Sigmoid colon (tissue), 7 donors: ENCODE results near the gene ACAA1. TPM values are rescaled to one million over a fixed set of nuclear protein-coding genes. Genes with fewer than 3 reads are reported as not detected.
"Not testable (repeated sequence)": the region's sequence is repeated elsewhere in the genome, so short reads cannot be mapped to it uniquely, and the experiment has no call there.

ENCODE experiments used
- DNase-seq: peaks from one replicate; pipeline ENCODE4 v3.0.0-alpha.2; 2019
- H3K27ac ChIP-seq, 4 donors: fragments of 200-600 bp; sonication (generic); one replicate each; pipeline ENCODE4 v1.5.1; 2016 to 2019; ENCODE audit warnings: mild to moderate bottlenecking in 1 of 4
- H3K27me3 ChIP-seq, 3 donors: fragments of 200-600 bp; sonication (generic); one replicate each; pipeline ENCODE4 v1.5.1; 2019; ENCODE audit warnings: mild to moderate bottlenecking in 1 of 3
- H3K36me3 ChIP-seq, 4 donors: fragments of 200-600 bp; sonication (generic); one replicate each; pipeline ENCODE4 v1.5.1; 2016 to 2019
- H3K4me1 ChIP-seq, 4 donors: fragments of 200-600 bp; sonication (generic); one replicate each; pipeline ENCODE4 v1.5.1; 2017 to 2019
- H3K4me3 ChIP-seq, 4 donors: fragments of 200-600 bp; sonication (generic); one replicate each; pipeline ENCODE4 v1.5.1; 2017 to 2019; ENCODE audit warnings: mild to moderate bottlenecking in 2 of 4, moderate library complexity in 1 of 4
- H3K9me3 ChIP-seq, 4 donors: fragments of 200-600 bp in 3 of 4; sonication (generic) in 3 of 4; one replicate each; pipeline versions ENCODE4 v1.5.1 to v1.6.1; 2013 to 2019
- POLR2AphosphoS5 ChIP-seq, 4 donors: sonication (generic); formaldehyde crosslinking; IDR thresholded peaks; one replicate each; pipeline ENCODE4 v1.6.1; 2017; ENCODE audit warnings: antibody characterized with exemption in 4 of 4
- WGBS, 2 donors: extraction: QIAGEN DNeasy Blood & Tissue Kit; methylation state at CpG; one replicate each; pipeline ENCODE4 v1.1.7; 2013; 5-methylcytosine and 5-hydroxymethylcytosine counted together
- intact Hi-C: fragments of 100-400 bp; cut with DNase I; formaldehyde crosslinking; loops from one replicate; pipeline ENCODE4 v1.15.1; 2023
- polyA plus RNA-seq, 3 donors: library from polyadenylated mRNA; stranded (reverse); fragments of 200-250 nt; gene quantifications; one replicate each; pipeline ENCODE4 v1.2.3, GENCODE V29; 2013
- small RNA-seq, 3 donors: library from RNA; depleted of rRNA; stranded (forward); fragments of <200 nt; gene quantifications; one replicate each; pipeline ENCODE3, GENCODE V24; 2016
- total RNA-seq, 4 donors: library from RNA; depleted of rRNA; stranded (reverse); fragments of >200 nt; gene quantifications; one replicate each; pipeline ENCODE4 v1.1.0, GENCODE V29; 2016
- donor health status: healthy with polysubstance abuse.
- donor health status: Bipolar disorder and iron deficiency.
- donor health status: healthy.

ACAA1 gene
- total and polyA plus RNA-seq, 7 donors, result 42.6 to 258 (median 53.2) TPM

- H3K27ac ChIP-seq, result no peak overlapping the region
- DNase-seq, result no peak
- H3K27me3 ChIP-seq, result no peaks in the 10 kb centered on the region
- no peaks in the 10 kb centered on the region for H3K4me1 ChIP-seq
- no peaks in the 10 kb centered on the region for H3K36me3 ChIP-seq
- H3K4me3 ChIP-seq, result no peak overlapping the region
- TF ChIP-seq POLR2AphosphoS5 (IDR thresholded peaks at IDR 0.05), result no peak
- intact Hi-C loops, result no loop called here
- H3K9me3 ChIP-seq, result no peaks in the 10 kb centered on the region
- 94 to 96% methylated on average over 13 of the region's 13 CpGs for WGBS, 2 donors
Measured at GRCh38 chr3:38083871-38084333, 53.0 kb downstream of the ACAA1 start.

GRCh38 chr3:38083254-38083653, 53.7 kb downstream of the ACAA1 start:
- H3K9me3 ChIP-seq, DNase-seq, H3K27me3 ChIP-seq, intact Hi-C loops, H3K36me3 ChIP-seq, H3K27ac ChIP-seq, H3K4me1 ChIP-seq, H3K4me3 ChIP-seq: not testable (repeated sequence)
- 100% methylated on average over 1 of the region's 1 CpG for WGBS, 2 donors

GRCh38 chr3:38082296-38082695, 54.6 kb downstream of the ACAA1 start:
- H3K27ac ChIP-seq, DNase-seq, H3K4me1 ChIP-seq, H3K9me3 ChIP-seq, H3K4me3 ChIP-seq, H3K27me3 ChIP-seq, H3K36me3 ChIP-seq, intact Hi-C loops: not testable (repeated sequence)
- WGBS, 2 donors, result 94 to 95% methylated on average over 13 of the region's 16 CpGs

- H3K4me3 ChIP-seq, H3K27me3 ChIP-seq, H3K4me1 ChIP-seq, DNase-seq, H3K27ac ChIP-seq, intact Hi-C loops, H3K36me3 ChIP-seq, H3K9me3 ChIP-seq: not testable (repeated sequence)
- WGBS, 2 donors, result 64 to 86% methylated on average over 2 of the region's 3 CpGs
Measured at GRCh38 chr3:38077073-38077472, 59.9 kb downstream of the ACAA1 start.

Small RNA genes lying within 50 kb of the gene (small RNA-seq; reads per million reads assigned to genes)
- 0 reads per million in 3 donors for gene RF00019

Other genes starting within 250 kb of the ACAA1 start
- gene VILL, start 146.3 kb downstream of the ACAA1 start, total RNA-seq, result 1 to 10 TPM; 5.3 to 8.3 (median 6.6) TPM
- gene VILL, start 146.3 kb downstream of the ACAA1 start, polyA plus RNA-seq, result 100 to 1,000 TPM in 1 of 3 donors, 10 to 100 TPM in 2; 81.7 to 175 (median 97.0) TPM
- 10 to 100 TPM; 10.3 to 22.7 (median 14.2) TPM for gene PLCD1, start 107.5 kb downstream of the ACAA1 start, total RNA-seq
- 100 to 1,000 TPM in 1 of 3 donors, 10 to 100 TPM in 2; 29.0 to 139 (median 85.9) TPM for gene PLCD1, start 107.5 kb downstream of the ACAA1 start, polyA plus RNA-seq
- under 1 TPM; 0.16 to 0.41 (median 0.32) TPM for gene DLEC1, start 97.9 kb downstream of the ACAA1 start, total RNA-seq
- gene DLEC1, start 97.9 kb downstream of the ACAA1 start, polyA plus RNA-seq, result under 1 TPM; 0.42 to 0.60 (median 0.46) TPM
- 10 to 100 TPM; 27.8 to 39.7 (median 33.4) TPM for gene MYD88, start 1.5 kb upstream of the ACAA1 start, total RNA-seq
- 10 to 100 TPM; 48.6 to 74.0 (median 58.4) TPM for gene MYD88, start 1.5 kb upstream of the ACAA1 start, polyA plus RNA-seq
- gene OXSR1, start 28.4 kb upstream of the ACAA1 start, total RNA-seq, result 10 to 100 TPM; 21.8 to 28.8 (median 26.2) TPM
- gene OXSR1, start 28.4 kb upstream of the ACAA1 start, polyA plus RNA-seq, result 10 to 100 TPM; 13.8 to 22.9 (median 22.8) TPM
- 1 to 10 TPM in 1 of 4 donors, not detected in 3; 2.1 TPM for gene SLC22A13, start 128.7 kb upstream of the ACAA1 start, total RNA-seq
- under 1 TPM in 1 of 3 donors, not detected in 2; 0.17 TPM for gene SLC22A13, start 128.7 kb upstream of the ACAA1 start, polyA plus RNA-seq
- gene SLC22A14, start 145.2 kb upstream of the ACAA1 start, total RNA-seq, result not detected
- gene SLC22A14, start 145.2 kb upstream of the ACAA1 start, polyA plus RNA-seq, result under 1 TPM in 1 of 3 donors, not detected in 2; 0.09 TPM
- gene XYLB, start 209.7 kb upstream of the ACAA1 start, total RNA-seq, result 1 to 10 TPM; 2.3 to 3.2 (median 2.4) TPM
- gene XYLB, start 209.7 kb upstream of the ACAA1 start, polyA plus RNA-seq, result 1 to 10 TPM; 3.6 to 4.9 (median 3.9) TPM